Right ventricle myocardium inferior (tissue), 1 donor: Measurements from ENCODE around the gene GPR153. TPM values are rescaled to one million over a fixed set of nuclear protein-coding genes. Genes with fewer than 3 reads are reported as not detected.
A peak's percentile ranks its signal among the peaks of the same experiment; 100 is the strongest.

Experiments
- ATAC-seq: fragments of 200-7000 bp; cut with Tn5 transposase; one replicate; pipeline ENCODE4 v1.9.1; 2020; ENCODE audit warnings: mild to moderate bottlenecking, moderate library complexity
- DNase-seq: peaks from one replicate; pipeline ENCODE4 v3.0.0; 2021; ENCODE audit errors: missing footprints
- intact Hi-C: fragments of 100-400 bp; cut with DNase I; formaldehyde crosslinking; loops from one replicate; pipeline ENCODE4 v1.11.0; 2022
- total RNA-seq: library from RNA; stranded (reverse); fragmentation: NEBNext Ultra II Directional; extraction: Animal tissue kit (Norgen Biotek cat#: 25700); gene quantifications from one replicate; pipeline ENCODE4 v1.2.1, GENCODE V29; 2021
- donor health status: DM: no; HTN: yes; CAD: no; lungs with severe emphysema.

GPR153 gene
- total RNA-seq, 1 donor from 2014 or later: 10.6 TPM

DNA sequence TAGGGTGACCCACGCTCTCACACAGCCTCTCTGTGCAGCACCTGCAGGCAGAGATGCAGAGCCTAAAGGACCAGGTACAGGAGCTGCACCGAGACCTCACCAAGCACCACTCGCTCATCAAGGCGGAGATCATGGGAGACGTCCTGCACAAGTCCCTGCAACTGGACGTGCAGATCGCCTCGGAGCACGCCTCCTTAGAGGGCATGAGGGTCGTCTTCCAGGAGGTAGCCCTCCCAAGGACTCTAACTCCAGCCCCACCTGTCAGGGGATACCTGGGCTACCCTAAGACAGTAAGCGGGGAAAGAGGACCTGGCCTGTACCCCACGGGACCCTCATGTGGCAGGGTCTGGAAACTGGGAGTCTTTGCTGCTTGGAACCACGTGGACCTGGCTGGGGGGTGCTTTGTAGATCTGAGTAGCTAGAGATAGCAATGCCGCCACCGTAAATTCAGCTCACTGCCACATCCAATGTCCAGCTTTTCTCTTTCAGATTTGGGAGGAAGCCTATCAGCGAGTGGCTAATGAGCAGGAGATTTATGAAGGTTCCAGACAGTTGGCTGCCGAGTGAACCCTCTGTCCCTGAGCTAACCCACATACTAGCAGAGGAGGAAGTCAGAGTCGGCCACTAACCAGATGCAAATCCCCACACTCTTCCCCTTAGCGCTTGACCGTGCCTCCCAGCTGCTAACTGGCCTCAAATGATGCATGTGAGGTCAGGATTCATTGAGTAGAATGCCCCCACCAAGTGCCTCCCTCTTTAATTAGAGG is 48.5 kb downstream of the GPR153 start:
- intact Hi-C loops: no loop called here
- DNase-seq: no peak
- ATAC-seq: no peak

DNA sequence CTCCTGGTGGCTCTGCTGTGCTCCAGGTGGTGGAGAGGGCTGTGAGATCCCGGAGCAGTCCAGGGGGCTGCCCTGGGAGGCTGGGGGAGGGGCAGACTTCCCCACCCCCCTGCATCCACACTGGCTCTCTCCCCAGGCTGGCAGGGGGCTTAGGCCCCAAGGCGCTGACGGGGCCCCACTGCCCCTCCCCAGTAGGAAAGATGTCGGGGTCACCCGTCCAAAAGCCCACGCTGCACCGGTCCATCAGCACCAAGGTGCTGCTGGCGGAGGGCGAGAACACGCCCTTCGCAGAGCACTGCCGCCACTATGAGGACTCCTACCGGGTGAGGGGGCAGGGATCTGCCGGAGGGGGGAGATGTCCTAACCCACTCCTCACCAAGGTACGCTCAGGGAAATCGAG is 49.2 kb downstream of the GPR153 start:
- intact Hi-C loops: no loop called here
- ATAC-seq (no peak), DNase-seq (no peak)

DNA sequence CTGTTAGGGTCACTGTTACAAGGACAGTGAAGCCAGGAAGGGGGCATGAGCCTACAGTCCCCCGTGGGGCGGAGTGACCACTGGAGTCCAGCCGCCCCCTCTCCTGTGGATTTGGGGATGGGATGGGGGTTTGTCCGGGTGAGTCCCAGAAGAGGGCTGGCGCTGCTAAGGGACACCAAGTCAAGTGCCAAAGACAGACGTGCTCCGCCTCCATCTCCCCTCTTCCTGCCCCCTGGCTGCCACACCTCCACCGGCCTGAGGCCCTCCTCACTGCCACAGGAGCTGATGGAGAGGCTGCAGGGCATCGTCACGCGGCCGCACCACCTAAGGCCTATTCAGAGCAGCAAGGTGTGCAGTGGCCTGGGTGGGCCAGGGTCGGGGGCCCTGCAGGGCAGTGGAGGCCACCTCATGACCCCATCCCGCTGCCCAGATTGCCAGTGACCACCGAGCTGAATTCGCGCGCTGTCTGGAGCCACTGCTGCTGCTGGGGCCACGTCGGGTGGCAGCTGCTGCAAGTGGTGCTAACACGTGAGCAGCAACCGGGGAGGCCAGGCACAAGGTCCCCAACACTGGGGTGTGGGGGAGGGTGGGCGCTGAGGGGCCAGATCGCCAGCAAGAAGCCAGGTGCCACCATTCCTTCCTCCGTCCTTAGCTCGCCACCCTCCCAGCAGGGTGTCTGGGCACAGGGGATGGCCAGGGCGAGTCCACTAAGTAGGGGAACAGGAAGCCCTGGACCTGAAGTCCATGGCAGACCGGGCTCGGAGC is 50.1 kb downstream of the GPR153 start:
- ATAC-seq (no peak), DNase-seq (no peak)
- intact Hi-C loops: no loop called here

DNA sequence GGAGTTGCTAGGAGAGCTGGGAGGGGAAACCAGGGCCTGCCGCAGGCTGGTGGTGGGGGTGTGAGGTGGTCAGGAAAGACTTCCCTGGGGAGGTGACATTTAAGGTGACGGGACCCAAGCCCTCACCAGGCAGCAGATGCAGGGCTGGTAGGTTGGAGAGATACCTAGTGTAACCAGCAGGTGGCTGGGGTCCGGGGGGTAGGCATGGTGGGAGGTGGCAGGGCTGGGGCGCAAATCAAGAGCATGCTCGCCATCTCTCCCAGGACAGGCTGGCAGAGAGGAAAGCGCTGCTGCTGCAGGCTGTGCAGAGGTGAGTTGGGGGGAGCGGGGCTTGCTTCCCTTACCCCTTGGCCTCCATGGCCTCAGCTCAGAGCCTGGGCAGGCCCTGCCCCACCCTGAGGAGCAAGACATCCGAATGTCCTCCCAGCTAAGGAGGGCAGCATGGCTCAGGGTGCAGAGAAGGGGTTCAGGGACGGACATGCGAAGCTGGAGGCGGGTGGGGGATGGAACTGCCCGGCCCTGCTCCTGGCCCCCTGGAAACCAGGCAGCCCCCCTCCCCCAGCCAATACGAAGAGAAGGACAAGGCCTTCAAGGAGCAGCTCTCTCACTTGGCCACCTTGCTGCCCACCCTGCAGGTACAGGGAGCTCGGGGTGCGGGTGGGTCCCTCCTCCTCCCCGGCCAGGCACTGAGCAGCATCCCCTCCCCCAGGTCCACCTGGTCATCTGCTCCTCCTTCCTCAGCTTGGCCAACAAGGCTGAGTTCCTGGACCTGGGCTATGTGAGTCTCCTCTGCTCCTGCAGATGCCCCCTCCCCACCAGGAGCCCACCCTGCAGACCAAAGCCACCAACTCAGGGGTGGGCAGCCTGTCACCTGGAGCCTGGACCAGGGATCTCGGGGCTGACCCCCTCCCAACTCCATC is 51.0 kb downstream of the GPR153 start:
- no peak for DNase-seq
- intact Hi-C loops: loop anchor here (1.0 to 5.0 kb wide), 3 partner anchors 25 to 218 kb away; partner anchors contain the start of genes ICMT and NPHP4
- ATAC-seq: no peak

DNA sequence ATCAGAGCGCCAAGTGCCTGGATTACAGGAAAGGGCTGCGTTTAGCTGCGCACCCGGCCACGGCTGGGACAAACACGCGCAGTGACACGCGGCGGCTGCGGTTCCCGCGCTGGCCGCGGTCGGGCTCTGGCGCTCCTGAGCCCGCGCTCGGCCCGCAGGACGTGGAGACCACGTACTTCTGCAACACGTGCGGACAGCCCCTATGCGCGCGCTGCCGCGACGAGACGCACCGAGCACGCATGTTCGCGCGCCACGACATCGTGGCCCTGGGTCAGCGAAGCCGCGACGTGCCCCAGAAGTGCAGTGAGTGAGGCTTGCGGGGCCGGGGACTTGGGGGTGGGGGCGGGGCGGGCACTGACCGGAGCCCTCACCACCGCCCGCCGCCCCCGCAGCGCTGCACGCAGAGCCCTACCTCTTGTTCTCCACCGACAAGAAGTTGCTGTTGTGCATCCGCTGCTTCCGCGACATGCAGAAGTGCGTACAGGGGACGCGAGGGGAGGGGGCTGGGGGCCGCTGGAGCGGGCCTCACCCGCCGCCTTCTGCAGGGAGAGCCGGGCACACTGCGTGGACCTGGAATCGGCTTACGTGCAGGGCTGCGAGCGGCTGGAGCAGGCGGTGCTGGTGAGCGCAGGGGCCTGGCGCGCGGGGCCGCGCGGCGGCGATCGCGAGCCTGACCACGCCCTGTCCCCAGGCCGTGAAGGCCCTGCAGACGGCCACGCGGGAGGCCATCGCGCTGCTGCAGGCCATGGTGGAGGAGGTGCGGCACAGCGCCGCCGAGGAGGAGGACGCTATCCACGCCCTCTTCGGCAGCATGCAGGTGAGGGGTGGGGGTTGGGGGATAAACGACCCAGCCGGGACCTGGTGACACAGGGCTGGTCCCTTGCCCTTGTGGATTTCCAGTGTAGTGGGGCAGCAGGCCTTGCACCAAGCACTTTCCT is 51.9 kb downstream of the GPR153 start:
- ATAC-seq (peak; percentile 43), DNase-seq (peak; percentile 81)
- intact Hi-C loops: loop anchor here (1.0 to 5.0 kb wide), 3 partner anchors 26 to 217 kb away; partner anchors contain the start of genes ICMT and NPHP4

DNA sequence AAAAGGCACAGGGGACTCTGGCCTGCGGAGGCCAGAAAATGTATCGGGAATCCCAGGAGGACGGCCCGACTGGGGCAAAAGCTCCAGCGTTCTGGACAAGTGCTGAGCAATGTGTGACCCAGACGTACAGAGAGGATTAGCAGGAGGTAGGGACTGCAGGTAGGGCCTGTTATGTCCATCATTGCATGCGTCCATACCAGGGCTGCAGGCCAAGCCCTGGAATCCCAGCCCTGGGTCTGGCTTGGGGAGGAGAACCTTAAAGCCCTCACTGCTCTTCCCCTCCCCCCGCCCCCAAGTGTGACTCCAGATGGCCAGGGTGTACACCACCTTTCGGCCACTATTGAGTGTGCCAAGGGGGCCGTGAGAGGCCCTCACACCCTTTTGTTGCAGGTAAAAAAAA is 53.0 kb downstream of the GPR153 start:
- DNase-seq: no peak
- intact Hi-C loops: loop anchor here (2.0 to 5.0 kb wide), 3 partner anchors 15 to 216 kb away; partner anchors contain the start of gene NPHP4
- no peak for ATAC-seq

DNA sequence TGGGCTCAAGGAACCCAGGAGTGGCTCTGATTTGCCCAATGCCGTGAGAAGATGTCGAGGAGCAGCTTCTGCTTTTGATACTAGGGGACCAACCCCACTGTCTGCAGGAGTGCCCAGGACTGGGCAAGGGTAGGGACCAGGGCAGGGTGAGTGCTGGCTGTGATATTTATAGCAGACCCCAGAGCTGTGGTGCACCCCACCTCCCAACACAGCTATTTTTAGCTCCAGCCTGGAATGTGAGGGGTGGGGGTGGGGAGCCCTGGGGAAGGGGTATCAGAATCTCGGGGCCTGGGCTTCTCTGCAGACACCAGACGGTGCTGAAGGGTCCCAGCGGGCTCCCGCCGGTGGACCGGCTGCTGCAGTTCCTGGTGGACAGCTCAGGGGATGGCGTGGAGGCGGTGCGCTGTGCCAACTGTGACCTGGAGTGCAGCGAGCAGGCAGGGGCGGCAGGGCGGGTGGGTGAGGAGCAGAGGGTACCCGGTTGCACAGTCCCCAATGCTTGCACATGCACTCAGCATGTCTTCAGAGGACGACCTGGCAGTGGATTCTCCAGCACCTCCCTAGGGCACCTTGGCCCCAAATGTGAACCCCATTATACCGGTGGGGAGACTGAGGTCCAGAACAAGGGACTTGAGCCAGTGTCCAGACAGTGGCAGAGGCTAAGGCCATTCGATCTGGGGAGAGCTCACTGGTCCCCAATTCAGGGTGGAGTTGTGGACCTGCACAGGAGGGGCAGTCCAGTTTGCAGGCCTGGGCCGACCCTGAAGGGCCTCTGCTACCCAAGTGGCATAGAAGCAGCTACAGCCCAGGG is 53.6 kb downstream of the GPR153 start:
- DNase-seq: no peak
- intact Hi-C loops: loop anchor here (2.0 to 5.0 kb wide), 3 partner anchors 16 to 215 kb away; partner anchors contain the start of gene NPHP4
- peak; percentile 44 for ATAC-seq

DNA sequence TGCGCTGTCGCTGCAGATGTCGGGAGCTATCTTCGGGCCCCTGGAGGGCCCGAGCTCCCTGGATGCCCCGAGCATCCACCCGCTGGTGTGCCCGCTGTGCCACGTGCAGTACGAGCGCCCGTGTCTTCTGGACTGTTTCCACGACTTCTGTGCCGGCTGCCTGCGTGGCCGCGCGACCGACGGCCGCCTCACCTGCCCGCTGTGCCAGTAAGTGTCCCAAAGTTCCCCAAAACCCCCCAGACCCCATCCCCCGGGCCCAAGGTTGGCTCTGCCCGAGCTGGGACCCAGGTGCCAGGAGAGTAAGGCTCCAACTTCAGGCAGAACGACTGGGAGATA is 54.4 kb downstream of the GPR153 start:
- ATAC-seq: peak; percentile 3

DNA sequence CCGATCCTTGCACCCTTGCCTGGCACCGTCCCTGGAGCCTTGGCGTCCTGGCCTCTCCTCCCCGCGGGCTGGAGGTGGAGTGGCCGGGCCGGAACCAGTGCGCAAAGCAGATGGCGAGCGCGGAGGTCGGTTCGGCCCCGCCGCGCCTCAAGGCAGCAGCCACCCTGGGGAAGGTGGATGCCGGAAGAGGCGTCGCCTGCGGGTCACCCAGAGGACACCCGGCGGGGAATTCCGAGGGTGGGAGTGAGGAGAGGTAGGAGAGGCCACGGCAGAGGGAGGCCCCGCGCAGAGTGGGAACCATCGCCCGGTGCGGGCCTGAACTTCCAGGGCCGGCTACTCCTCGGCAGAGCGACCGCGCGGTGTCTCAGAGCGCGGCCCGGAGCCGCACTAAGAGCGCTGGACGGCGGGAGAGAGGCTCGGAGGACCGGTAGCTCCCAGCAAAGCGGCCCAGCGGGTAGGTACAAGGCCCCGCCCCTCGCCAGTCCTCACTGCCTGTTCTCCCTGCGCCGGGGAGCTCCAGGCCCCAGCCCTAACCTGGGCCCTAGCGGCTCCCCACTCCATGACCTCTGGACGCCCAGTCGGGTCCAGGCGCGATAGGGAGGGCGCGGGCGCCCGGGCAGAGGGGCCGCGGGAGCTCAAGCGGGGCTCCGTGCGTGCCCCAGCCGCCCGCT is 54.9 kb downstream of the GPR153 start, which contains the start of gene RNF207:
Gene RNF207, plus strand, starts transcription at position 271 of the 671 bp plus-strand sequence. CDS start 417 bp downstream, outside the sequence.
- ATAC-seq (peak; percentile 65), DNase-seq (peak; percentile 75)
- intact Hi-C loops: loop anchor here (1.0 to 5.0 kb wide), 4 partner anchors 17 to 214 kb away; partner anchors contain the start of gene NPHP4

More for the DNA sequence above, 54.4 kb downstream of the GPR153 start:
- DNase-seq: no peak
- intact Hi-C loops: loop anchor here (2.0 to 5.0 kb wide), 3 partner anchors 16 to 214 kb away; partner anchors contain the start of gene NPHP4

DNA sequence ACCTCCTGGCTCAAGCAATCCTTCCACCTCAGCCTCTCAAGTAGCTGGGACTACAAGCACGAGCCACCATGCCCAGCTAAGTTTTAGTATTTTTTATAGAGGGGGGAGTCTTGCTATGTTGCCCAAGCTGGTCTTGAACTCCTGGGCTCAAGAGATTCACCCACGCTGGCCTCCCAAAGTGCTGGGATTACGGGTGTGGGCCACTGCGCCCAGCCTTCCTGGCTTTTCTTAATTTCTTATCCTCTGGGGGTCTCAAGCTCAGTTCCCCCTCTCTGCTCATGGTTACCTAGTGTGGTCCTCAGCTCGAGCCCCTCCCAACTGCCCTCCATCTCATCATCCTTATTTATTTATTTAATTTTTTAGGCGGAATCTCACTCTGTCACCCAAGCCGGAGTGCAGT is 58.6 kb downstream of the GPR153 start:
- ATAC-seq: no peak
- intact Hi-C loops: no loop called here

DNA sequence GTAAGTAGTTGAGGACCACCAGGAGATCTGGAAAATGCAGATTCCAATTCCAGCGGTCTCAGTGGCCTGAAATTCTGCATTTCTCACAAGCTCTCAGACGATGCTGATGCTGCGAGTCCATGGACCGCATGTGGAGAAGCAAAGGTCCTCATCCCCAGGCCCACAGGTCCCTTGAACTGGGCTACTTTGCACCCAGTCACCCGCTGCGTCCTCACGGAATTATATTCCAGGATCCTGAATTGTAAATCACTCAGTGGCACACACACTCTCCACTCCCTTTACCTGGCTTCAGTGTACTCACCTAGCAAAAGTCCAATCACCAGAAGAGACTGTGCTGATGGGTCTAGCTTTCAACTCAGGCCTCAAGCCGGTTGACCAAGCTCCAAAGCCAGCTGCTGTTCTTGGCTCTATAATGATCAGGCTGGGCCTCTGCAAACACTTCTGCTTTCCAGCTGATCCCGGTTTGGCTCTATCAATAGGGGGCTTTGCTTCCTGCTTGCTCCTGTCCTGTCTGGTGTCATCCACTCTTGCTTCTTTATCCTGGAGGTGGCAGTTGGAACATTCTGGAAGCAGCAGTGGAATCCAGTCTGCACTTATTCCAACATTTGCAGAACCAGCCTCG is 60.6 kb downstream of the GPR153 start:
- intact Hi-C loops: no loop called here
- DNase-seq: peak; percentile 39
- ATAC-seq: no peak

More for the DNA sequence above, 58.6 kb downstream of the GPR153 start:
- DNase-seq: no peak

DNA sequence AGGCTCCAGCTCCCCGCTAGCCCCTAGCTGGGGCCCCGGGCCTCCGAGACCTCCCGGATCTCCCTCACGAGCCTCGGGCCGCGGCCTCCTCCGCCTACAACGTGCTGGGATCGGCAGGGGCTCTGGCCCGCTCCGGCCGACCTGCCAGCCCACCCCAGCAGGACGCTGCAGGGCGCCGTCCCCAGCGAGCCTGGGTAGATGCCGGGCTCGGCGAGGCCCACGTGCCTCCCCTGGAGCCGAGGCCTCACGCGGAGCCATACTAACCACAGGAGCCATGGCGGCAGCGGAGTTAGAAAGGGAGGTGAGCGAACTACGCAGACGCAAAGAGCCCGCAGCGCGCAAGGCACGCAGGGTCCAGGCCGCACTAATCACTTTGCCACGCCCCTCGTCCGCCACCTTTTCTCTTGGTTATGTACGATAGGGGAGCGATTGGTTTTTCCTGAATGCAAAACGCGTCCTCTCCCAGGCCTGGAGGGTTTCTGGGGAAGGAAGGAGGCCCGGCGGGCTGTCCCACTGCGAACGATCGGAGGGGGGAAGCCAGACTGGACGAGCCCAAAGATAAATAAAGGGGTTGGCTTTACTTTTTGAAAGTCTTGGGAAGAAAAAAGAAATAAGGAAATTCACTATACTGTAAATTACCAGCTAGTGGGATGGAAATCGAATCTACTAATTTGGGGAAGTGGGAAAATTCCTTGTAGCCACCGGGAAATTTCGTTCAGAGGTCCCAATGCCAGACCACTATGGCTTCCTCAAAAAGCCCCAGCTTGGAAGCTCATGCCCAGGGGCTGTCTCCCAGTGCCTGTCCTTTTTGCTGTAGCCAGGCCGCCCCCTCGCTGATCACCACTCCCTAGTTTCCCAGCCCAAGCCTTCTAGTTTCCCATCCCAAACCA is 61.4 kb downstream of the GPR153 start, which contains the start of gene RPL22:
Gene RPL22, minus strand, starts transcription at position 298 of the 890 bp plus-strand sequence. Its CDS starts 22 bp downstream, at position 276.
- intact Hi-C loops: loop anchor here (5.0 kb wide), 1 partner anchor 38 kb away; the partner anchor contains the start of gene ICMT
- DNase-seq: peak; percentile 99
- peak; percentile 98 for ATAC-seq

DNA sequence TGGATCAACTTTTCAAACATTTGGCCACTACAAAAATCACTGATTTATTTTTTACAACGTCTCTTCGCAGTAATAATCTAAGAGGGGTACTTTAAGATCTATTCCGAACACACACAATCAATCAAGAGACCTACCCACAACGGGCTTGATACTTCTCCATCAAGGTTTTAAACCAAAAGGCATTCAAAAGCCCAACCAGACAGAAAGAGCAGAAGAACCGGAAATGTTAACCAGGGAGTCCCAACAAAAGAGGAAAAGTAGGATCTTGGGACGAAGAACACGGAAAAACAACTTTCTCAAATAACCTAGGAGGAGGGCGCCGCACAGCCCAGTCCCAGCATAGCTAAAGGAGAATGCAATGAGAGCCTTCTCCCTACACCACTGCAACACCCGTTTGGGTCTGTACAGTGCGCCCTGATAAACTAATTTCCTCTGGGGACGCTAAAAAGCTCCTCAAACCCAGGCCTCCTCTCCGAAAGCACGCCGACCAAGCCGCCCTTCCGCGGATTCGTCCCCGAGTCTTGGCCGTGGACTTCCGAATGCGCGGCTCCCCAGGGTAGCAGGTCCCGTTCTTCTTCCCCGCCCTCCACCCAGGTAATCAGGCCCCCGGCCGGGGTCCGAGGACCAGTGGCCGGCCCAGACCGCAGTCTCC is 62.1 kb downstream of the GPR153 start:
- ATAC-seq (no peak), DNase-seq (no peak)
- intact Hi-C loops: loop anchor here (5.0 kb wide), 1 partner anchor 39 kb away; the partner anchor contains the start of gene ICMT
